Heart left ventricle (tissue), 16 donors: ENCODE results near the gene RNF213. TPM values are rescaled to one million over a fixed set of nuclear protein-coding genes. Genes with fewer than 3 reads are reported as not detected.
"Not testable (repeated sequence)": the region's sequence is repeated elsewhere in the genome, so short reads cannot be mapped to it uniquely, and the experiment has no call there.

ENCODE experiments used
- ATAC-seq, 4 donors: fragments of 200-7000 bp; cut with Tn5 transposase; one replicate each; pipeline ENCODE4 v1.9.1; 2020 to 2022; ENCODE audit warnings: moderate library complexity in 4 of 4, mild to moderate bottlenecking in 3 of 4, moderate number of reproducible peaks in 1 of 4
- DNase-seq, 5 donors: peaks; one replicate each; pipeline ENCODE4 v3.0.0-alpha.2; 2020
- H3K27ac ChIP-seq, 12 donors: fragments of 200-600 bp; sonication (generic) in 4 of 12; one replicate each; pipeline versions ENCODE4 v1.5.0 to v1.8.0; 2016 to 2022; ENCODE audit warnings: mild to moderate bottlenecking in 2 of 12
- H3K27me3 ChIP-seq, 9 donors: fragments of 200-600 bp; sonication (generic) in 2 of 9; one replicate each; pipeline versions ENCODE4 v1.5.1 to v1.8.0; 2016 to 2022; ENCODE audit warnings: mild to moderate bottlenecking in 3 of 9
- H3K36me3 ChIP-seq, 9 donors: fragments of 200-600 bp; sonication (generic) in 2 of 9; one replicate each; pipeline versions ENCODE4 v1.5.0 to v1.8.0; 2018 to 2022; ENCODE audit warnings: mild to moderate bottlenecking in 2 of 9
- H3K4me1 ChIP-seq, 12 donors: fragments of 200-600 bp; sonication (generic) in 4 of 12; one replicate each; pipeline versions ENCODE4 v1.5.0 to v1.8.0; 2016 to 2022; ENCODE audit warnings: mild to moderate bottlenecking in 3 of 12
- H3K4me3 ChIP-seq, 12 donors: fragments of 200-600 bp; sonication (generic) in 4 of 12; one replicate each; pipeline versions ENCODE4 v1.5.0 to v1.8.0; 2017 to 2022; ENCODE audit warnings: mild to moderate bottlenecking in 9 of 12, moderate library complexity in 4 of 12
- H3K9me3 ChIP-seq, 12 donors: fragments of 200-600 bp; sonication (generic) in 4 of 12; one replicate each; pipeline versions ENCODE4 v1.5.0 to v1.8.0; 2016 to 2022; ENCODE audit warnings: mild to moderate bottlenecking in 1 of 12
- CTCF ChIP-seq, 12 donors: fragments of 200-600 bp; sonication (generic) in 4 of 12; IDR thresholded peaks; one replicate each; pipeline versions ENCODE4 v1.5.0 to v1.8.0; 2018 to 2022; ENCODE audit warnings: antibody characterized with exemption in 12 of 12, mild to moderate bottlenecking in 5 of 12
- POLR2A ChIP-seq, 2 donors: fragments of 450-650 bp; IDR thresholded peaks; one replicate each; pipeline ENCODE4 v1.6.1; 2017; ENCODE audit warnings: antibody characterized with exemption in 2 of 2, mild to moderate bottlenecking in 2 of 2, moderate library complexity in 2 of 2
- WGBS, 4 donors: extraction: QIAGEN DNeasy Blood & Tissue Kit in 2 of 4; methylation state at CpG; one replicate each; pipeline versions ENCODE4 v1.1.5 to v1.1.7; 2013 to 2018; 5-methylcytosine and 5-hydroxymethylcytosine counted together
- intact Hi-C, 10 donors: fragments of 100-400 bp; cut with DNase I; formaldehyde crosslinking; loops; one replicate each; pipeline versions ENCODE4 v1.11.1 to v1.14.2; 2022
- polyA plus RNA-seq, 2 donors: library from polyadenylated mRNA; stranded (reverse); fragments of 200-250 nt; gene quantifications; one replicate each; pipeline ENCODE4 v1.2.3, GENCODE V29; 2013
- total RNA-seq, 9 donors: library from RNA; depleted of rRNA in 2 of 9; stranded (reverse); fragments of >200 nt in 2 of 9; fragmentation: NEBNext Ultra II Directional in 3 of 9; extraction: Animal tissue kit (Norgen Biotek cat#: 25700) in 3 of 9; gene quantifications; one replicate each; pipeline versions ENCODE4 v1.1.0 to v1.2.4, GENCODE V29; 2016 to 2023
- donor health status: ischemic (EF 13 %, LVEDD 7.1; RV severe dilation, severe dysfunction).
- donor health status: healthy with polysubstance abuse.
- donor health status: DM: no; HTN: yes; CAD: no.
- donor health status: DM: no; HTN: no; CAD: no.
- donor health status: ischemic (EF 25% LVEDD 6.9; RV normal size, moderate dysfunction).
- donor health status: ischemic (EF 25% LVEDD 5.7; RV mildly dilated, moderate dysfunction).
- donor health status: healthy.
- donor health status: DM: yes; HTN: yes; CAD: no.
- donor health status: ischemic (EF 35%, LVEDD 5.7; RV mildly dilated, moderate dysfunction).
- donor health status: nonischemic (EF 11% LVEDD 7.7; RV severe dilation, severe dysfunction).
- donor health status: DM: yes; HTN: yes; CAD: no.
- donor health status: PGD.
- donor health status: ischemic (EF 29% LVEDD 5.4; RV normal size, mild dysfunction).
- donor health status: nonischemic (EF 23%, LVEDD 6.1; RV moderate dilation, normal function).

Gene RNF213
- total and polyA plus RNA-seq, 11 donors, result 23.1 to 167 (median 31.4) TPM

DNA sequence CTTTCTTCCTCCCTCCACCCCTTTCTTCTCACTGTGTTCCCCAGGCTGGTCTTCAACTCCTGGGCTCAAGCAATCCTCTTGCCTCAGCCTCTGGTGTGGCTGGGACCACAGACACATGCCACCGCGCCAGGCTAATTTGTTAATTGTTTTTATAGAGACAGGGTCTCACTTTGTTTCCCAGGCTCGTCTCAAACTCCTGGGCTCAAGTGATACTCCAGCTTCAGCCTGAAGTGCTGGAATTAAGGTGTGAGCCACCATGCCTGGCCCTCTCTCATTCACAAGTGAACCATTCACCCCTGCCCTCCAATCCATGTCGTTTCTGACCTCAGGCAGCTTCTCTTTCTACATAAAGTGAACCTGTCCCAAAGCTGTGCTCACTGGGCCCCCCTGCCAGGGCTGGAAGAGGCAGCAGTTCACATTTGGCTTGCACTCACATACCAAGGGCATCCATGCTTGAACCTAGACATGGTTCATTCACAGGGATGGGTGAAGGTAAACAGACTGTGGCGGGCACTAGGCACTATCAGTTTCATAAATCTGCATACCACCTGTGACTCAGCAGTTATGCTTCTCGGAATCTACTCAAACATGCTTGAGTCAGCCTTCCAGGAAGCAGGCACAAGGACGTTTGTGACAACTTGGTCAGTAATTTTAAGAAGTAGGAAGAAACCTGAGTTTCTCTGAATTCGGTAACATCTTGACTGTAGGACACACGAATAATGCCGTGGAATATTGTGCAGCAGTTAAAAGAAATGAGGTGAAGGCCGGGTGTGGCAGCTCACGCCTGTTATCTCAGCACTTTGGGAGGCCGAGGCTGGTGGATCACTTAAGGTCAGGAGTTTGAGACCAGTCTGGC lies 6.0 kb upstream of the RNF213 start:
- no peak for TF ChIP-seq POLR2A (IDR thresholded peaks at IDR 0.05)
- peaks cover 0 to 37% (median 3%) of the 10 kb centered on the region in 12 donors for H3K4me1 ChIP-seq
- 82 to 84% (median 82%) methylated on average over 13 of the region's 13 CpGs for WGBS, 4 donors
- peaks cover 0 to 35% (median 11%) of the 10 kb centered on the region in 9 donors for H3K36me3 ChIP-seq
- DNase-seq, result no peak
- H3K4me3 ChIP-seq, result no peak overlapping the region
- no peaks in the 10 kb centered on the region for H3K9me3 ChIP-seq
- intact Hi-C loops, result loop anchor here in 2 of 10 donors (5.0 to 10.0 kb wide), 2 partner anchors 107 to 250 kb away; partner anchors contain the start of gene EIF4A3 (in 1 of the 2)
- H3K27me3 ChIP-seq, result no peaks in the 10 kb centered on the region
- ATAC-seq, result peak in 3 of 4 donors; percentile 28 to 52 (median 49)
- H3K27ac ChIP-seq, result peak overlapping the region in 2 of 12 donors; percentile 17 to 90

- WGBS, 4 donors, result 97 to 99% (median 97%) methylated on average over 5 of the region's 5 CpGs
- ATAC-seq, result no peak
Measured at GRCh38 chr17:80256034-80256350, 4.7 kb upstream of the RNF213 start.

DNA sequence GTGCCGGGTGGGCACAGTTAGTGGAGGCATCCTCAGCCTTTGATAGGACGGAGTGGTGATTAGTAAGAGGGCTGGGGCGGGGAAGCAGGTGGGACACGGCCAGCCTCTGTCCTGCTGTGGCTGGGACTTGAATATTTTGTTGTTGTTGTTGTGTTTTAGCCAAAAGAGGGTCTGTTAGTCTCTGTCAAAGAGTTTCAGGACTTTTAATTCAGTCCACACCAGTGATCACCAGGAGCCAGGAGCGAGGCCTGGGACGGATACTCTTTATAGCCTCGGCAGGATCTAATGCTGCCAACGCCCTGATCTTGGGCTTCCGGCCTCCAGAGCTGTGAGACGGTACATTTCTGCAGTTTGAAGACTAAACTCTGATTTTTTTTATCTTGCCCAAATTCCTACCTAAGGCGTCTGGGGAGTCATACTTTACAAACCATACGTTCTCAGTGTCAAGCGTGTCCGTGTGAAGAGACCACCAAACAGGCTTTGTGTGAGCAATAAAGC lies 2.9 kb upstream of the RNF213 start:
- Histone ChIP-seq H3K27me3 (no peaks in the 10 kb centered on the region), H3K4me3 (no peak overlapping the region), H3K4me1 (peaks cover 4 to 56% (median 17%) of the 10 kb centered on the region in 12 donors), H3K9me3 (no peaks in the 10 kb centered on the region), H3K27ac (peak overlapping the region in 1 of 12 donors; percentile 20), H3K36me3 (peaks cover 0 to 6% (median 1%) of the 10 kb centered on the region in 9 donors)
- ATAC-seq, result no peak
- WGBS, 4 donors, result 76 to 87% (median 81%) methylated on average over 13 to 14 of the region's 14 CpGs
- intact Hi-C loops, result loop anchor here in 2 of 10 donors (5.0 to 10.0 kb wide), 2 partner anchors 110 to 253 kb away; partner anchors contain the start of gene EIF4A3 (in 1 of the 2)
- no peak for TF ChIP-seq CTCF (IDR thresholded peaks at IDR 0.05)
- TF ChIP-seq POLR2A (IDR thresholded peaks at IDR 0.05), result no peak
- DNase-seq, result no peak

More at GRCh38 chr17:80256034-80256350, 4.7 kb upstream of the RNF213 start:
- intact Hi-C loops, result loop anchor here in 2 of 10 donors (5.0 to 10.0 kb wide), 2 partner anchors 109 to 251 kb away; partner anchors contain the start of gene EIF4A3 (in 1 of the 2)
- DNase-seq, result peak in 1 of 5 donors; percentile 20
- Histone ChIP-seq H3K4me3 (no peak overlapping the region), H3K36me3 (peaks cover 0 to 24% (median 8%) of the 10 kb centered on the region in 9 donors), H3K9me3 (no peaks in the 10 kb centered on the region), H3K27ac (no peak overlapping the region), H3K27me3 (no peaks in the 10 kb centered on the region), H3K4me1 (peaks cover 0 to 40% (median 5%) of the 10 kb centered on the region in 12 donors)
- TF ChIP-seq CTCF (IDR thresholded peaks at IDR 0.05) (no peak), POLR2A (IDR thresholded peaks at IDR 0.05) (no peak)

DNA sequence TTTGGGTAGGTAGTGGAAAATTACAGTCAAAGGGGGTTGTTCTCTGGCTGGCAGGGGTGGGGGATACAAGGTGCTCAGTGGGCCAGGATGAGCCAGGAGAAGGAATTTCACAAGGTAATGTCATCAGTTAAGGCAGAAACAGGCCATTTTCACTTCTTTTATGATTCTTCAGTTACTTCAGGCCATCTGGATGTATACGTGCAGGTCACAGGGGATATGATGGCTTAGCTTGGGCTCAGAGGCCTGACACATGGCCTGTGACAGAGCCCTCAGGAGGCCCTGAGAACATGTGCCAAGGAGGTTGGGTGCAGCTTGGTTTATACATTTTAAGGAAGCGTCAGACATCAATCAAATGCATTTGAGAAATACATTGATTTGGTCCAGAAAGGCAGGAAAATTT lies 2.4 kb upstream of the RNF213 start:
- H3K4me3 ChIP-seq, H3K36me3 ChIP-seq, H3K27me3 ChIP-seq, H3K27ac ChIP-seq, ATAC-seq, H3K9me3 ChIP-seq, DNase-seq: not testable (repeated sequence)
- intact Hi-C loops, result loop anchor here in 2 of 10 donors (5.0 to 10.0 kb wide), 2 partner anchors 111 to 253 kb away; partner anchors contain the start of gene EIF4A3 (in 1 of the 2)
- WGBS, 4 donors, result 87 to 93% (median 91%) methylated on average over 2 of the region's 2 CpGs
- H3K4me1 ChIP-seq, result peaks cover 6 to 61% (median 22%) of the 10 kb centered on the region in 12 donors
